ENCODE data around the gene TRIM43.
"Not testable (repeated sequence)": the region's sequence is repeated elsewhere in the genome, so short reads cannot be mapped to it uniquely, and the experiment has no call there.

The TRIM43 gene

DNA sequence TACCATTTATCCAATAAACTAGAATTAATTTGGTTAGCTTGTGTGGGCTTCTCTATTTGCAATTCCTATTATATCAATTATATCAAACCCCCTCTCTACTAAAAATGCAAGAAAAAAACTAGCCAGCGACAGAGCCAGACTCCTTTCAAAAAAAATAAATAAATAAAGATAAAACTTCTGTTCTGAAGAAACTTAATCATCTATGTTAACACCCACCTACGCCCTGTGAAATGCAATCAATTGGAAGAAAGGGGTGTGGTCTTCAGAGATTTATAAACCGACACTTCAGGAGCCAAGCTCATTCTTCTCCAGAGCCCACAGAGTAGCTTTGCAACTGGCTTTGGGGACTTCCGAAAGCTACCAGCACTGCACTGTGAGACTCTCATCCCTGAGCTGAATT, at the start of gene TRIM43:
TSS of gene TRIM43 (plus strand) at position 301 of the 400 bp plus-strand sequence. CDS start 2,023 bp downstream, outside the sequence.
- DNase-seq (ENCODE audit: low read depth) = not testable (repeated sequence)

DNA sequence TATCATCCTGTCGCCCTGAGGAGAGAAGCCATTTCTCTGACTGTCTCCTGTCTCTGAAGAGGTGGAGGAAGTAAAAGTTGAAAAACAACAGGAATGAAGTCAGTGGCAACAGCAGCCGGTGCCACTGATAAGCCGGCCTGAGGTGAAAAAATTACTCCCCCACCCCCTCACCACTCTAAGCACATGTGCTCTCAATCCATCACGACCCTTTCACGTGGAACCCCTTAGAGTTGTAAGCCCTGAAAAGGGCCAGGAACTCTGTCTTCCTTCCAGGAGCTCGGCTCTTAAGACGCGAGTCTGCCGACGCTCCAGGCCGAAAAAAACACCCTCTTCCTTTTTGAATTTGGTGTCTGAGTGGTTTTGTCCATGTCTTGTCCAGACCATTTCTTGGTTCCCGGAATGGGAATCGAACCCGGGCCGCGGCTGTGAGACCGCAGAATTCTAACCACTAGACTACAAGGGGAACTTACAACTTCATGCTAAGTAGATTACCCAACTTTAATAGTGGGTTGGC, 40.7 kb upstream of the TRIM43 start:
- no peak for DNase-seq (ENCODE audit: low read depth)

DNA sequence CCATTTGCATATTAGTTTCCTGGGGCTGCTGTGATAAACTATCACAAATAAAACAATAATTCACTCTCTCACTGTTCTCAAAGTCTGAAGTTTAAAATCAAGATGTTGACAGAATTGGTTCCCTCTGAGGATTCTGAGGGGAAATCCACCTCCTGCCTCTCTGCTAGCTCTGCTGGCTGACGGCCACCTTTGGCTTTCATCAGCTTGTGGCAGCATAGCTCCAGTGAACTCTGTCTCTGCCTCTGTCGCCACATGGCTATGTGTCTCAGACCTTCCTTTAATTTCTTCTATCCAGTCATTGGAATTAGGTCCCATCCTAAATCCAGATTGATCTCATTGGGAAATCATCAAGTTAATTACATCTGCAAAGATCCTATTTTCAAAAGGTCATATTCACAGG, 38.9 kb upstream of the TRIM43 start:
- no peak for DNase-seq (ENCODE audit: low read depth)

DNA sequence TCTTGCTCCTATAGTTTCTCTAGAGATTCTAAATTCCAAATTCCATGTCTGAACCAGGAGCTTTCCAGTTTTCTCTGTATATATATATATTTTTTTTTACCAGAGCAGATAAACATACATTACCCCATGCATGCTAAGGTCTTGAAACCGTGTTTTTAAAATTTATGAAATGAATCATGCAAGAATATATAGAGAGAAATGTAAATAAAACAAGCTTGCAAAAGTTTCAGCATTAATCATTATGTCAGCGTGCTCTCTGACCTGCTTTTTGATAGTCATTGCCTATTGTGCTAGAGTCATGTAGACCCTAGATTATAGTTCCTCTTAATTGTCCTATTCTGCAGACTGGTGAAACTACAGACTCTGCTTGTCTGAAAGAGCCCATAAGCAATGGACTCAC, 22.6 kb upstream of the TRIM43 start:
- DNase-seq (ENCODE audit: low read depth) = no peak

DNA sequence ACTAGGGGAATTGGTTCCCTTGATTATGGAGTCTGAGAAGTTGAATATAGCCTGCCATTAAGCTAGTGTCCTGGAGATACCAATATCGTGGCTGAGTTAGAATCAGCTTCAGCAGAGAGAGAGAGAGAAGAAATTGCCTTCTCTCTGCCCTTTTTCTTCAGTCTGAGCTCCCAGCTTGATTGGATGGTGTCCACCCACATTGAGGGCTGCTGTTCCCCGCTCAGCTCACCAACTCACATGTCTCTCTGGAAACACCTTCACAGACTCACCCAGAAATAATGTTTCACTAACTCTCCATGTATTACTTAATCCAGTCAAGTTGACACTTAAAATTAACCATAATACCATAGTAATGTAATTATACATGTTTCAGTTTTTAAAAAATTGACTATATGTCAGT, 17.9 kb upstream of the TRIM43 start:
- DNase-seq (ENCODE audit: low read depth) = no peak

DNA sequence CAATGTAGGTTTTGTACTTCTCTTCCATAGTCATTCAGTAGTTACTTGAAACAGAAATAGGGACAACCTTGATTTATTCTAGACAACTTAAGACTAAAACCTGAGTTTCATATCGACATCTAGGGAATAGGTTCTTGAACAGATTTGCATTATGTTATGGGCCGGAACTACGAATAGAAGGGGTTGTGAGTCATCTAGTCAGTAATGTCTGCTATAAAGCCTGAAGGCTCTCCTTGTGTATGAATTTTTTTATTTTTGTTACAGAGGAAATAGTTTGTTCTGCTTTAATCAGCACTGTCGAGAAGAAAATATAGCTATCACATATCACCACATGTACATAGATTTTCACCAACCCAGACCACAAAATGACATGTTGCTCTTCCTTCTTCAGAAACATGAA, 17.3 kb upstream of the TRIM43 start:
- no peak for DNase-seq (ENCODE audit: low read depth)

DNA sequence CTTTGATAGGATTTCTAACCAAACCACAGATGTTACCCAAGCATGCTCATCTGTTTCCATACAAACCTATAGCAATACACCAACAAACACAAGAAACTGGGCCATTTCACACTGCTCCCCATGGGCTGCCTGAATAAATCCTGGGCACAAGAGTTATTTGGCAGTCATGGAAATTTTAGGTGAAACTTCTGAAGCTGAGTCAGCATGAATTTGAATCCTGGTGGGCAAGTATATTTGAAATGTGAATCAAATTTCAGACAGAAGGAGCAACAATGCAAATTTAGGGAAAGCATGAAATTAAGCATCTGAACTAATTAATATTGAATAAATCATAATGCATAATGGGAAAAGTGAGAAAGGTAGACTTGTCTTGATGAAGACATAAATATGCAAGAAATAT, 15.9 kb upstream of the TRIM43 start:
- DNase-seq (ENCODE audit: low read depth) = no peak

DNA sequence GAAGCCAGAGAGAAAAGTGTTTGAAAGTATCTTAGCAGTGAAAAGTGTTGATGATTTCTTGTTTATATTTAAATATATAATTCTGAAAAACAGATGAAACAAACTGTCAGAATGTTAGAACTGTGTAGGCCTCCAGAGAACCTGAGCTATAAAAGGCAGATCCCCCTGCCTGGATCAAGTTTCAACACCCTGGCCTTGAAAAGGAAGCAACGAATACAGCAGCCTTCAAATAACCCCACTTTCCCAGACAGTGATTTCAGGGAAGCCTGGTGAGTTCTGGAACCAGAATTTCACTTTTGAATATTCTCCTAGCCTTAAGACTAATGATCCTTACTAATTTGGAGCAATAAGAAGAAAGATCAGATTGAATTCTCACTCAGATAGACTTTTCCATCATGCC, 13.3 kb upstream of the TRIM43 start:
- DNase-seq (ENCODE audit: low read depth) = no peak

DNA sequence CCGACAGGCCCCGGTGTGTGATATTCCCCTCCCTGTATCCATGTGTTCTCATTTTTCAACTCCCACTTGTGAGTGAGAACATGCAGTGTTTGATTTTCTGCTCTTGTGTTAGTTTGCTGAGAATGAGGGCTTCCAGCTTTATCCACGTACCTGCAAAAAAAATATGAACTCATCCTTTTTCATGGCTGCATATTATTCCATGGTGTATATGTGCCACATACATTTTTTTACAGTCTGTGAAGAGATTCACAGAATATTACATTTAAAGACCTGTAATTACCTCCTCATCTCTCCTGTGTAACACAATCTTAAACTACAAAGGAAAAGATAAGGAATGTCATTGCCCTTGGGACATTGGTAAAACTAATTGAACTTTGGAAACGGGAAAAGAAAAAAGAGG, 8.3 kb upstream of the TRIM43 start:
- DNase-seq (ENCODE audit: low read depth) = not testable (repeated sequence)

DNA sequence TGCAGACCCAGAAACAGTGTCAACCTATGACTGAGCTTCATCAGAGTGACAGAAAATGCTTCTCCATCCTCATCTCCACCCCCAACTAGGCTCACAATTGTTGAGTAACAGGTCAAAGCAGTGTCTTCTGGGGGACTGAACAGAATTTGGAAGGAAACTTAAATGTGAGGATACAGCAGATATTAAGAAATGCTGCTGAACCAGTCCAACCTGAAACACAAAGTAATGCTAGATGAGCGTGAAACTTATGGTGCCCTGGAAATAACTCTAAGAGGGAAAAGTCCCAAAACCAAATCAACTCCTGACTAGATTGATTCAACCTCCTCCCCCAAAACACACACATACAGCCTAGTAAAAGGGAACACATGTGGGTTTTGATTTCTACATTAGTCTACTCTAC, 7.5 kb upstream of the TRIM43 start:
- DNase-seq (ENCODE audit: low read depth) = not testable (repeated sequence)

DNA sequence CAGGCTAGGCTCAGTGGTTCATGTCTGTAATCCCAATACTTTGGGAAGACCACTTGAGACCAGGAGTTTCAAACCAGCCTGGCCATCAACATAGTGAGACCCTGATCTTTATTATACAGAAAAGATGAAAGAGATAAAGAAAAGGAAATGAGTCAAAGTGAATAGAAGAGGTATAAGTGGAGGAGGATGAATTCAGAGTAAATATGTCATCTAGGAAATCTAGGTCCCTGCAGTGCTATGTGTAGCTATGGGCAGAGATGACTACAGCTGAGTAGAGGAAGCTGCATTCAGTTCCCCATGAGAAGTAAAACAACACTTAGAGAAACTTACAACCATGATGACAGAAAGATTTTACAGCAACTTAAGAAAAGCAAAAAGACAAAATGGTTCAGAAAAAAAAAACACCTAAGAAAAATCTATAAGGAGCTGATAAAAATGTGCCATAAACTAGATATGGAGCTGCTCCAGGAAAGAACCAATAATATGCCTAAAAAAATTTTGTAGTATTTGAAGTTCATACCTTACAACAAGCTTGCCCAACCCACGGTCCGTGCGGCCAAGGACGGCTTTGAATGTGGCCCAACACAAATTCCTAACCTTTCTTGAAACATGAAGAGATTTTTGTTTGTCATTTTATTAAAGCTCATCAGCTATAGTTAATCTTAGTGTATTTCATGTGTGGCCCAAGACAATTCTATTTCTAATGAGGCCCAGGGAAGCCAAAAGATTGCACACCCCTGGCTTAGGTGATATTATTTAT, 1.8 kb upstream of the TRIM43 start:
- not testable (repeated sequence) for DNase-seq (ENCODE audit: low read depth)

DNA sequence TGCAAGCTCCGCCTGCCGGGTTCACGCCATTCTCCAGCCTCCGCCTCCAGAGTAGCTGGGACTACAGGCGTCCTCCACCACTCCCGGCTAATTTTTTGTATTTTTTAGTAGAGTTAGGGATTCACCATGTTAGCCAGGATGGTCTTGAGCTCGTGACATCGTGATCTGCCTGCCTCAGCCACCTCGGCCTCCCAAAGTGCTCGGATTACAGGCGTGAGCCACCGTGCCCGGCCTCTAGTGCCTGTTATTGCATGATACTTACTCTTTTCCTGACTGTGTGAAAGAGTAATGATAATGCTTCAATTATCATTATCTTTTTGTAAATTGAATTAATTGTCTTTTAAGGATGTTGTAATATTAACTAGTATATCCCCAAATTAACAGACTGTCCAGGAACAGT, 1.2 kb downstream of the TRIM43 start:
- not testable (repeated sequence) for DNase-seq (ENCODE audit: low read depth)

DNA sequence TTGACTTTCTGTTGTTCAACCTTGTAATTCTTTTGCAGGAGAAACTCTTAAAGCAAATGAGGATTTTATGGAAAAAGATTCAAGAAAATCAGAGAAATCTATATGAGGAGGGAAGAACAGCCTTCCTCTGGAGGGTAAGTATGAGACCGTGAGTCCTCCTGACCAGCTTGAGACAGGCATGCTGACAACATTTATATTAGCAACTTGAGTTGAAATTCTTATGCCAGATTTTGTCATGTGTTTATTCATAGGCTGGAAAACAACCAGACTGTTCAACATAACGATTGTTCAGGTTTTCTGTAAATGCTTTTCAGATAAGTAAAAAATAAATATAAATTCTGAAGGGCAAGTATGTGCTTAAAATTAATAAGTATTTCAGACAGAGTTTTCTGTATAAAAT, 3.2 kb downstream of the TRIM43 start:
- not testable (repeated sequence) for DNase-seq (ENCODE audit: low read depth)

DNA sequence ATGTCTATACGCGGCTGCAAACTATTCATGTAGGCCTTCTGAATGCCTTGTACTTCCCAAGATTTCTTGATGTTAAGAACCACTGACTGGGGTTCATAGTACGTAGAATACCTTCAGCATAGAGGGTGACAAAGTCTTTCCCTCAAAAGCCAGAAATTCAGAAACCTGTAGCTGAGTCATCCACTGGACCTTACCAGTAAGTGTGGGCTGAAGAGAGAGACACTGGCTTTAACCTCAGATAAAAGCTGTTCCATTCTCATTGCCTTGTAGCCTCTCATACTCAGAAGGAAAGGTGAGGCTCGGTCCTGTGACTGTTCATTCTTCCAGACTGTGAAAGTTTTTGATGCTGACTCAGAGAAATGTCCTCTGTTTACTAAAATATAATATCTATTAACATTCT, 9.5 kb downstream of the TRIM43 start:
- DNase-seq (ENCODE audit: low read depth) = not testable (repeated sequence)

DNA sequence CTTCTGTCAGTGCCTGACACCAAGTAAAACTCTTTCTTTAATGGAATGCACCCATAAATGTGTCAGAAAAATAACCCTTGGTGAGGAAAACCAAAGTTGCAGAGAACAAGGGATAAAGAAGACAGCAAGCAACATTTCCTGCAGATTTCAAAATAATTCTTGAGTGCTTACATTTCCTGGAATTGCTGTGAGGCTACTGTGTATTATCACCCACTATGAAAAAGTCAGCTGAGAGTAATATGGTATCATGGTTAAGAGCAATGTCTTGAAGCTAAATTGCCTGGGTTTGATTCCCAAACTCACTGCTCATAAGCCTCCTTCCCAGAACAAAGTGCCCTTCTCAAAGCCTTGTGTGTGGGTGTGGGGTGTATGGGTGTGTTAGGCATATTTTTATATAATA, 10.3 kb downstream of the TRIM43 start:
- DNase-seq (ENCODE audit: low read depth) = not testable (repeated sequence)

DNA sequence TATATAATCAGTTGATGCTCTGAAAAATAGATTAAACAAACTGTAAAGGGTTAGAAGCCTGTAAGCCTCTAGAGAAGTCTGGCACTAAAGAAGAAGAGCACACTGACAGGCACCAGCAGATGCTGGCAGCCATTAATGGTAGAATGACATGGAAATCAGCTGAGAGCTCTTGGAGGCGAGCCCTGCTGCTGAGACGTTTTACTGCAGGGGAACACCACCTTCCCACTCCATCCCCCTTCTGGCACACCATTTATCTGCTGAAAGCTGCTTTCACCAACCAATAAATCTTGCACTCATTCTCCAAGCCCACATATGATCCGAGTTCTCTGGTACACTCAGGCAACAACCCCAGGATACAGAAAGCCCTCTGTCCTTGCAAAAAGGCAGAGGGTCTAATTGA, 16.6 kb downstream of the TRIM43 start:
- DNase-seq (ENCODE audit: low read depth) = not testable (repeated sequence)

DNA sequence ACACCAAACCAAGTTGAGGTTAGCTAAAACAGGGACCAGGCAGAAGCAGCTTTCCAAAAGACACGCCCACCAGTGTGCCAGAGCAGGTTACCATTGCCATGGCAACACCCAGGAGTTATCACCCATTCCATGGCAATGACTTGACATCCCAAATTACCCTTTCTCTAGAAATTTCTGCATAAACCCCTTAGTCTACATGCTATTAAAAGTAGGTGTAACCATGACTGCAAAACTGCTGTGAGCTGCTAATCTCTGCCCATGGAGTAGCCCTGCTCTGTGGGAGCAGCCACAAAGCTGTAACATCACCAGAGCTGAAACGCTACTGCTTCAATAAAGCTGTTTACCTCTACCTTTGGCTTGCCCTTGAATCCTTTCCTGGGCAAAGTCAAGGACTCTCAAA, 18.0 kb downstream of the TRIM43 start:
- not testable (repeated sequence) for DNase-seq (ENCODE audit: low read depth)

DNA sequence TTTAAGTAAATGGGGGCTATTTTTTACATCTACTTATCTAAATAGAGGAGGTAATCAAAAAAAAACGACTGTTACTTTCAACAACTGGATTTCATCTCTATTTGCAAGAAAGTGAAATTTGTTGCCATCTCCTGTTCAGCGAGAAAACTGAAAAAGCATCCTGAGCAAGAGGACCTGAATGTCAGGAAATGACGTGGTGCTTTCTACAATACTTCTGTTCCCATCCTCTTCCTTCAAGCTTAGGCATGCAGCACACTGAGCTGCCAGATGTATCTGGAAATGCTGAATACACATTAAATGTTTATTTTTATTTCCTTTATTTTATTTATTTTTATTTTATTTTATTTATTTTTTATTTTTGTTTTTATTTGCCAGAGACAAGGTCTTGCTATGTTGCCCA, 21.2 kb downstream of the TRIM43 start:
- DNase-seq (ENCODE audit: low read depth) = not testable (repeated sequence)

DNA sequence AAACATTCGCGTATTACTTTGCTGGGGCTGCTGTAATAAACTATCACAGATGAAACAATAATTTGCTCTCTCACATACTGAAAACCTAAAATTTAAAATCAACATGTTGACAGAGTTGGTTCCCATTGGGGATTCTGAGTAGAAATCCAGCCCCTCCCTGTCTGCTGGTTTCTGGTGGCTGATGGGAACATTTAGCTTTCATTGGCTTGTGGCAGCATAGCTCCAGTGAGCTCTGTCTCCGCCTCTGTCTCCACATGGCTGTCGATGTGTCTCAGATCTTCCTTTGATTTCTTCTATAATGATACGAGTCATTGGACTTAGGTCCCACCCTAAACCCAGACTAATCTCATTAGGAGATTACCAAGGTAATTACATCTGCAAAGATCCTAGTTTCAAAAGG, 30.9 kb downstream of the TRIM43 start:
- DNase-seq (ENCODE audit: low read depth) = not testable (repeated sequence)

DNA sequence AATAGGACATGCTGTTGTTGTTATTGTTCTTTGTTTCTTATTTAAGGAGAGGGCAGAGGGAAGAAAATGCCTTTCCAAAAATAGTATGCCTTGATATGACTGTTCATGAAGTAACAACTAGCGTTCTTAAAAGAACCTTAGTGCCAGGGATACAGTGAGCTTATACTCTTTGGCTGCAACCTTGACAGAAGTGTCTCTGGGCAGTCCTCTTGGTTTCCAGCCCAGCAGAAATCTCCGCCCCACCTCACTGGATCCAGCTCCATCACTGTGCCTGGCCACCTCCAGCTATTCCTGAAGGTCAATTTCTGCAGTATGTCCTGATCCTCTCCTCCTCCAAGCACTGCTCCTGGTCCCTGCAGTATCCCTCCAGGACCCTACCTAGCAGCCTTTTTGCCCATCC, 39.2 kb downstream of the TRIM43 start:
- not testable (repeated sequence) for DNase-seq (ENCODE audit: low read depth)

DNA sequence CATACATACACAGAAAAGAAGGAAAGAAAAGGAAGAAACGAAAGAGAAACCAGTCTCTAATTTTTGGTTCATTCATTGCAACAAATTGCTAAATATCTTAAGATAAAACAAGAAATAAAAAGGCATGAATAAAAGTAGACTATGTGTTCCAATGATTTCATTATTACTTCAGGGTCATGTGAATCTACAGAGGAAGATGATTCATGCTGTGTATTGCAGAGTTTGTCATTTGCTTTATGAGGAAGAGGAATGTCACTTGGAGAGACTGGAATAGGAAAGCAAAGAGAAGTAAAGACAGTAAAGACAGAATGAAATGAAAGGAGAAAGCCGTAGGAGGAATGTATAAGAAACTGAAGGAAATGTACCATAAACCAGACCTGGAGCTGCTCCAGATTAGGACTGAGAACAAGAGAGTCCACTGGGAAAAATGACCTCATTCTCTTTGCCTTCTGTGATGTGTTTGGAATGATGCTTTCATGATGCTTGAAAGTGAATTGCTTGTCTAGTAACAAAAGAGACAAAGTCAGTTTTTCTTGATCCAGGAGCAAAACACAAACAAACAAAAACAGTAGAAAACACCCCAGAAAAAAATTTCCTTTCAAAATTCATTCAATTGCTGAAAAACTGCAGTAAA, 41.9 kb downstream of the TRIM43 start:
- not testable (repeated sequence) for DNase-seq (ENCODE audit: low read depth)

DNA sequence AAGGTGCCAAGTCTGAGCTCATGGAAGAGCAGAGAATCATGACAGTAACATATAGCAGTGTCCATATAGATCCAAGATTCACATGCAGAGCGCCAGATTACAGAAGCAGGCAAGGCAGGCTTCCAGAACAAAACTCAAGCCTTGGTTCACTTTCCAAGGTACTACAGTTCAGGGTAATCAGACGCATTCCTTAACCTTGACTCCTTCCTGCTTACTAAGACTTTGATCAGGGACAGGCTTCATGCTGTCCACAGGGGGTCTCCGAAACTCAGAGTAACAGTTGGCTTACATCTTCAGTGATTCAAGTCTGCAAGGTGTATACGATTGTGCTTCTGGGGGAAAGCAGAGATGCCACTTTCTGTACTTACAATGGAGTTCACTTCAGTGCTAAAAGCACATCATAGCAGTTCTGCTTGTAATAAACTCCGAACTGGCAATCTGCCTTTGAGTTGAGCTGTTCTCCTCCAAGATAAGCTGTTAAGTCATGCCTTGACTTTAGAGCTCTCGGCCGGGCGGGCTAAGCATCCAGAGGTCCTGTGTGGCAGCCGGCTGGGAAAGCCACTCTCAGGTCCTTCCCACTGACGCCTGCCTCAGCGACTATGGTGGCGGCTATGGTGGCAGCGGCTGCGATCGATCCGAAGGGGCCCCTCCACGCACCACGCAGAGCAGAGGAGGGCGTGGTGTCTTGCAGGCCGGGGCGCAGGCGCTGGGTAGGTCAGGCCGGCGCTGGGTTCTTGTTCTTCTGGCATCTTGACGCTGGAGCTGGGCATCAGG, 48.9 kb downstream of the TRIM43 start:
- DNase-seq (ENCODE audit: low read depth) = not testable (repeated sequence)

DNA sequence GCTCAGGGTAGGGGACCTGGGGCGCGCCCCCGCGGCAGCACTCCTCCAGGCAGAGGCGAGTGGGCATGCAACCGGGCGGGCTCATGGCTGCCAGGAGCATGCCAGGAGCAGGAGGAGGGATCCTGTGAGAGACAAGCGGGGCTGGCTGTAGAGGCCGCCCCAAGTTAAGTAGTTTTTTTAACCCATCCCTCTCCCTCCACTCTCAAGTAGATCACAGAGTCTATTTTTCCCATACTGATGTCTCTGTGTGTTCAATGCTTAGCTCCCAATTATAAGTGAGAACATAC, 49.4 kb downstream of the TRIM43 start:
- not testable (repeated sequence) for DNase-seq (ENCODE audit: low read depth)
